Mesendoderm (in vitro differentiated cells): Measurements from ENCODE around the gene JCHAIN.
A peak's percentile ranks its signal among the peaks of the same experiment; 100 is the strongest.
"Not testable (repeated sequence)": the region's sequence is repeated elsewhere in the genome, so short reads cannot be mapped to it uniquely, and the experiment has no call there.

Experiments
- DNase-seq: peaks from one replicate; pipeline ENCODE4 v3.0.0; 2013
- H2AK5ac ChIP-seq: 2 replicates; pipeline ENCODE4 v1.6.1; 2013; ENCODE audit warnings: low read length, inconsistent platforms
- H2BK120ac ChIP-seq: 2 replicates; pipeline ENCODE4 v1.6.1; 2013; ENCODE audit warnings: low read depth, mild to moderate bottlenecking, low read length, moderate library complexity, mixed read lengths
- H2BK15ac ChIP-seq: replicated peaks from 2 replicates; pipeline ENCODE4 v1.6.1; 2013; ENCODE audit warnings: low read depth, mild to moderate bottlenecking, moderate library complexity
- H2BK5ac ChIP-seq: 2 replicates; pipeline ENCODE4 v1.6.1; 2013; ENCODE audit warnings: low read length, inconsistent platforms
- H3K18ac ChIP-seq: 2 replicates; pipeline ENCODE4 v1.6.1; 2013; ENCODE audit warnings: mild to moderate bottlenecking, low read length, mixed read lengths
- H3K23ac ChIP-seq: one replicate; pipeline ENCODE4 v1.6.1; 2013; ENCODE audit warnings: low read length
- H3K27ac ChIP-seq: 2 replicates; pipeline ENCODE4 v1.5.1; 2013; ENCODE audit warnings: low read depth, mild to moderate bottlenecking, inconsistent platforms, low read length, moderate library complexity
- H3K27me3 ChIP-seq: 2 replicates; pipeline ENCODE4 v1.6.1; 2013; ENCODE audit warnings: low read length, control low read depth, mild to moderate bottlenecking, inconsistent platforms; ENCODE audit not compliant: insufficient read depth, poor library complexity
- H3K36me3 ChIP-seq: 2 replicates; pipeline ENCODE4 v1.6.1; 2013; ENCODE audit warnings: low read length, inconsistent platforms; ENCODE audit not compliant: control insufficient read depth, insufficient read depth
- H3K4ac ChIP-seq: one replicate; pipeline ENCODE4 v1.6.1; 2013; ENCODE audit warnings: low read depth, mild to moderate bottlenecking, low read length, moderate library complexity
- H3K4me1 ChIP-seq: 2 replicates; pipeline ENCODE4 v1.6.1; 2013; ENCODE audit warnings: low read depth, low read length, inconsistent platforms; ENCODE audit not compliant: control insufficient read depth
- H3K4me2 ChIP-seq: 2 replicates; pipeline ENCODE4 v1.6.1; 2013; ENCODE audit warnings: low read length
- H3K4me3 ChIP-seq: 2 replicates; pipeline ENCODE4 v1.5.1; 2013; ENCODE audit warnings: mild to moderate bottlenecking, low read length
- H3K56ac ChIP-seq: one replicate; pipeline ENCODE4 v1.6.1; 2013; ENCODE audit warnings: low read length
- H3K79me1 ChIP-seq: 2 replicates; pipeline ENCODE4 v1.6.1; 2013; ENCODE audit warnings: low read length, inconsistent platforms
- H3K79me2 ChIP-seq: 2 replicates; pipeline ENCODE4 v1.6.1; 2013; ENCODE audit warnings: mild to moderate bottlenecking, low read length; ENCODE audit not compliant: control insufficient read depth, insufficient read depth
- H3K9ac ChIP-seq: 2 replicates; pipeline ENCODE4 v1.6.1; 2013; ENCODE audit warnings: low read length, inconsistent platforms
- H4K5ac ChIP-seq: one replicate; pipeline ENCODE4 v1.6.1; 2013; ENCODE audit warnings: low read length
- H4K8ac ChIP-seq: one replicate; pipeline ENCODE4 v1.6.1; 2013; ENCODE audit warnings: low read depth, mild to moderate bottlenecking, control low read depth, low read length, moderate library complexity
- WGBS: extraction: QIAGEN DNeasy Blood & Tissue Kit; methylation state at CpG from one replicate; pipeline ENCODE4 v1.1.7; 2013; ENCODE audit warnings: low lambda C conversion rate, missing lambda C conversion rate; ENCODE audit not compliant: insufficient coverage; ENCODE audit errors: extremely low coverage; 5-methylcytosine and 5-hydroxymethylcytosine counted together

JCHAIN gene

GRCh38 chr4:70687821-70688794 is 21.8 kb upstream of the JCHAIN start, which contains the start of gene UTP3:
UTP3 (plus strand) TSS chr4:70688532; CDS start chr4:70688678, 146 bp downstream.
- no peak within 1 kb of the TSS for H2BK15ac ChIP-seq
- peak within 1 kb of the TSS; percentile 59 for H3K4me2 ChIP-seq
- peak within 1 kb of the TSS; percentile 61 for H2AK5ac ChIP-seq
- no CpG with 5 or more reads among the region's 70 CpGs for WGBS
- H4K8ac ChIP-seq: no peak within 1 kb of the TSS
- H3K27ac ChIP-seq: peak within 1 kb of the TSS; percentile 86
- peak within 1 kb of the TSS; percentile 93 for H3K4ac ChIP-seq
- peak within 1 kb of the TSS; percentile 98 for H3K23ac ChIP-seq
- H3K4me3 ChIP-seq: peak within 1 kb of the TSS; percentile 98
- peak within 1 kb of the TSS; percentile 94 for H3K9ac ChIP-seq
- peak within 1 kb of the TSS; percentile 53 for H3K18ac ChIP-seq
- peak within 1 kb of the TSS; percentile 98 for H3K56ac ChIP-seq
- DNase-seq: peak; percentile 99
- no peaks in the 10 kb centered on the region for H3K27me3 ChIP-seq
- H4K5ac ChIP-seq: peak within 1 kb of the TSS; percentile 40
- H3K79me2 ChIP-seq: peaks cover 19% of the 10 kb centered on the region
- H2BK5ac ChIP-seq: peak within 1 kb of the TSS; percentile 69
- peaks cover 5% of the 10 kb centered on the region for H3K79me1 ChIP-seq
- no peaks in the 10 kb centered on the region for H3K36me3 ChIP-seq
- no peak within 1 kb of the TSS for H2BK120ac ChIP-seq
- peaks cover 8% of the 10 kb centered on the region for H3K4me1 ChIP-seq

GRCh38 chr4:70687392-70687791 is 21.1 kb upstream of the JCHAIN start:
- peak overlapping the region; percentile 53 for H3K18ac ChIP-seq
- peaks cover 5% of the 10 kb centered on the region for H3K79me1 ChIP-seq
- peak overlapping the region; percentile 81 for H3K9ac ChIP-seq
- H3K56ac ChIP-seq: peak overlapping the region; percentile 88
- H3K27me3 ChIP-seq: no peaks in the 10 kb centered on the region
- no peak overlapping the region for H2BK15ac ChIP-seq
- H3K36me3 ChIP-seq: no peaks in the 10 kb centered on the region
- peaks cover 19% of the 10 kb centered on the region for H3K79me2 ChIP-seq
- no peak overlapping the region for H4K5ac ChIP-seq
- H4K8ac ChIP-seq: no peak overlapping the region
- H3K4me1 ChIP-seq: peaks cover 8% of the 10 kb centered on the region
- peak overlapping the region; percentile 56 for H3K4me3 ChIP-seq
- H3K23ac ChIP-seq: no peak overlapping the region
- peak overlapping the region; percentile 86 for H3K27ac ChIP-seq
- peak overlapping the region; percentile 59 for H3K4me2 ChIP-seq
- WGBS: no CpG with 5 or more reads among the region's 13 CpGs
- DNase-seq: no peak
- H2BK5ac ChIP-seq: no peak overlapping the region
- peak overlapping the region; percentile 93 for H3K4ac ChIP-seq
- no peak overlapping the region for H2AK5ac ChIP-seq
- no peak overlapping the region for H2BK120ac ChIP-seq

- H3K9ac ChIP-seq, H2AK5ac ChIP-seq, H3K4me1 ChIP-seq, H2BK120ac ChIP-seq, H3K4me3 ChIP-seq, H3K36me3 ChIP-seq, DNase-seq, H3K79me2 ChIP-seq, H3K4ac ChIP-seq, H3K27ac ChIP-seq, H3K56ac ChIP-seq, H2BK5ac ChIP-seq, H2BK15ac ChIP-seq, H4K5ac ChIP-seq, H3K4me2 ChIP-seq, H4K8ac ChIP-seq, H3K18ac ChIP-seq, H3K23ac ChIP-seq, H3K27me3 ChIP-seq, H3K79me1 ChIP-seq: not testable (repeated sequence)
- no CpG with 5 or more reads among the region's 3 CpGs for WGBS
These were observed 15.8 kb upstream of the JCHAIN start for GRCh38 chr4:70682142-70682541.

- no peaks in the 10 kb centered on the region for H3K36me3 ChIP-seq
- no peak overlapping the region for H2BK15ac ChIP-seq
- no peak overlapping the region for H3K4me3 ChIP-seq
- no peaks in the 10 kb centered on the region for H3K27me3 ChIP-seq
- H4K5ac ChIP-seq: no peak overlapping the region
- H3K18ac ChIP-seq: no peak overlapping the region
- H2BK5ac ChIP-seq: no peak overlapping the region
- H2BK120ac ChIP-seq: no peak overlapping the region
- H3K27ac ChIP-seq: no peak overlapping the region
- no peak overlapping the region for H3K4ac ChIP-seq
- no peak for DNase-seq
- H3K4me1 ChIP-seq: no peaks in the 10 kb centered on the region
- H3K79me2 ChIP-seq: no peaks in the 10 kb centered on the region
- no peak overlapping the region for H2AK5ac ChIP-seq
- no peak overlapping the region for H3K56ac ChIP-seq
- no peak overlapping the region for H3K23ac ChIP-seq
- no peaks in the 10 kb centered on the region for H3K79me1 ChIP-seq
- no peak overlapping the region for H3K4me2 ChIP-seq
- no peak overlapping the region for H3K9ac ChIP-seq
- H4K8ac ChIP-seq: no peak overlapping the region
These were observed 15.4 kb upstream of the JCHAIN start for GRCh38 chr4:70681704-70682103.

GRCh38 chr4:70680934-70681333 is 14.6 kb upstream of the JCHAIN start:
- H2BK120ac ChIP-seq: no peak overlapping the region
- no peak overlapping the region for H4K8ac ChIP-seq
- no peaks in the 10 kb centered on the region for H3K79me1 ChIP-seq
- no peaks in the 10 kb centered on the region for H3K27me3 ChIP-seq
- H3K36me3 ChIP-seq: no peaks in the 10 kb centered on the region
- H3K4me3 ChIP-seq: no peak overlapping the region
- no peak overlapping the region for H2BK15ac ChIP-seq
- no peak overlapping the region for H2AK5ac ChIP-seq
- H3K18ac ChIP-seq: no peak overlapping the region
- H3K79me2 ChIP-seq: no peaks in the 10 kb centered on the region
- no peak overlapping the region for H3K56ac ChIP-seq
- DNase-seq: no peak
- H4K5ac ChIP-seq: no peak overlapping the region
- no peak overlapping the region for H3K27ac ChIP-seq
- H3K4me1 ChIP-seq: no peaks in the 10 kb centered on the region
- no peak overlapping the region for H3K4ac ChIP-seq
- no peak overlapping the region for H3K9ac ChIP-seq
- no peak overlapping the region for H2BK5ac ChIP-seq
- H3K4me2 ChIP-seq: no peak overlapping the region
- H3K23ac ChIP-seq: no peak overlapping the region
